ENCODE results near the gene USB1. TPM values are rescaled to one million over a fixed set of nuclear protein-coding genes. Genes with fewer than 3 reads are reported as not detected.

Gene USB1
- total RNA-seq, 1 experiment from 2014 or later, result 73.1 TPM

- TF ChIP-seq CTCF (IDR thresholded peaks at IDR 0.05 in 2 of 3, conservative IDR thresholded peaks at IDR 0.05 in 1 of 3; ENCODE audit: borderline replicate concordance in 1 of 3, insufficient read depth in 1 of 3, low read depth in 2 of 3, low read length in 2 of 3), result no peak
- TF ChIP-seq TCF7L2 (IDR thresholded peaks at IDR 0.05; ENCODE audit: borderline replicate concordance, extremely low read depth, insufficient read depth, insufficient read length), result no peak
- no peak for TF ChIP-seq RAD21 (IDR thresholded peaks at IDR 0.05; ENCODE audit: low read depth)
- TF ChIP-seq YY1 (IDR thresholded peaks at IDR 0.05; ENCODE audit: extremely low read depth, insufficient replicate concordance, low read depth, low read length), result no peak
- no peak for TF ChIP-seq POLR2A (IDR thresholded peaks at IDR 0.05; ENCODE audit: borderline replicate concordance, extremely low read depth, insufficient read depth, insufficient read length)
- no peak for TF ChIP-seq EZH2phosphoT487 (IDR thresholded peaks at IDR 0.05; ENCODE audit: borderline replicate concordance)
- TF ChIP-seq POLR2AphosphoS5 (IDR thresholded peaks at IDR 0.05; ENCODE audit: low read depth, low read length), result no peak
These were observed 35.7 kb downstream of the USB1 start (continued) for GRCh38 chr16:58036943-58037342.

- Histone ChIP-seq H4K20me1 (ENCODE audit: insufficient read depth) (no peaks in the 10 kb centered on the region), H3K36me3 (ENCODE audit: control insufficient read depth in 1 of 2, insufficient read depth in 2 of 2, low read length in 2 of 2) (peaks cover 5 to 7% of the 10 kb centered on the region in 2 experiments; a peak in 2 of 4 replicates), H3K27ac (ENCODE audit: low read depth, low read length) (no peak overlapping the region), H3K9ac (ENCODE audit: low read length) (no peak overlapping the region), H2AFZ (ENCODE audit: low read depth, low read length, poor library complexity, severe bottlenecking) (no peak overlapping the region), H3K9me2 (ENCODE audit: insufficient read depth) (no peaks in the 10 kb centered on the region), H3K4me1 (ENCODE audit: control insufficient read depth in 1 of 2, insufficient read depth in 2 of 2, low read length in 2 of 2) (peaks cover 0 to 3% of the 10 kb centered on the region in 2 experiments; a peak in 1 of 4 replicates), H3K79me2 (ENCODE audit: insufficient read depth, low read length) (peaks cover 5% of the 10 kb centered on the region; the same call in 1 of the 2 replicates), H3K9me3 (ENCODE audit: control insufficient read depth in 1 of 2, insufficient read depth in 1 of 2, low read depth in 1 of 2, low read length in 2 of 2) (no peaks in the 10 kb centered on the region), H3K4me3 (replicated peaks in 1 of 2; ENCODE audit: low read depth in 1 of 2, low read length in 2 of 2) (no peak overlapping the region), H3K27me3 (ENCODE audit: insufficient read depth, low read length) (no peaks in the 10 kb centered on the region), H3K4me2 (ENCODE audit: low read length) (no peak overlapping the region)
- ChIA-PET POLR2A (no interaction called here), CTCF (no interaction called here), RAD21 (ENCODE audit: low non-redundant PET in 1 of 2, low total read pairs in 2 of 2, uncharacterized antibody in 2 of 2, unreplicated experiment in 2 of 2) (no interaction called here)
- no peak for TF ChIP-seq FOSL1 (IDR thresholded peaks at IDR 0.05; ENCODE audit: low read depth)
- no peak for TF ChIP-seq POLR2AphosphoS5 (IDR thresholded peaks at IDR 0.05; ENCODE audit: low read depth, low read length)
- TF ChIP-seq YY1 (IDR thresholded peaks at IDR 0.05; ENCODE audit: extremely low read depth, insufficient replicate concordance, low read depth, low read length), result no peak
- no peak for TF ChIP-seq ZNF274 (IDR thresholded peaks at IDR 0.05; ENCODE audit: low read depth, low read length)
- no peak for TF ChIP-seq CBX3 (IDR thresholded peaks at IDR 0.05; ENCODE audit: low read depth)
- no peak for TF ChIP-seq JUND (IDR thresholded peaks at IDR 0.05)
- no peak for TF ChIP-seq REST (IDR thresholded peaks at IDR 0.05; ENCODE audit: low read depth)
- TF ChIP-seq EZH2phosphoT487 (IDR thresholded peaks at IDR 0.05; ENCODE audit: borderline replicate concordance), result no peak
- TF ChIP-seq ZFX (IDR thresholded peaks at IDR 0.05), result no peak
- no peak for TF ChIP-seq EZH2 (IDR thresholded peaks at IDR 0.05)
- TF ChIP-seq TCF7L2 (IDR thresholded peaks at IDR 0.05; ENCODE audit: borderline replicate concordance, extremely low read depth, insufficient read depth, insufficient read length), result no peak
- no peak for ATAC-seq
- intact Hi-C loops (cut with micrococcal nuclease), result no loop called here
- no TSS peak for BruUV-seq (replicated peaks)
- DNase-seq (ENCODE audit: low read depth, low spot score), result no peak
These were observed 36.3 kb downstream of the USB1 start for GRCh38 chr16:58037365-58038057.

Data from HCT116 (cell line).